ENCODE results near the gene PRDM8. TPM values are rescaled to one million over a fixed set of nuclear protein-coding genes. Genes with fewer than 3 reads are reported as not detected.

Gene PRDM8
- total RNA-seq, 1 donor from 2014 or later: 1.6 TPM

DNA sequence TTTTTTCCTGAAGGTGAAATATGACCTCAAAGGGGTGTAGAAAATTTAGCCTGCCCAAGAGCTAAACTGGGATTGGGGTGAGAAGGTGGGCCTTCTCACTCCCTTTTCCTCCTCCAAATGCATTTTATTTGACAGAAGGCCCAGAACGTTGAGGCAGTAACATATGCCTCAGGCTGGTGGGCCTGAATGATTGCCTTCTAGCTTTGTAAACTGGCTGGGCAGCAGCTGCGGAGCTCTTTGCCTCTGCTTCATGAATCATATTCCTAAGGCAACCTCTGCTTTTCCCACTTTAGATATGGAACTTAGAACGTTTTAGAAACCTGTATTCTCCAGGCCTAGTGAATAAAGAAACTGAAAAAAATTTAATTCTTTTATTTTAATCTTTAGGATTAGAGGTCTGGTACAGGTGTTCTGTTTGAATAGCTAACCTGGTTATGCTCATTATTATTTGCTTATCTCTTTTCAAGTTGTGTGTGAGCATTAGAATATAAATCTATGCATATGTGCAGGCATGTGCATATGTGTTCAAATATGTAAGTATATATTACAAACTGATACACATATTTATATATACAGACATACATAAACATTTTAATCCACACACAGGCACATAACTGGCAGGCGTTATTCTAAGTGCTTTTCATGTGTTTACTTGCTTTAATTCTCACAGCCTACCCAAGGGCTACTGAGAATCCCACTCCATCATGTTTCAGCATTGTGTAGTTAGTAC, 11.5 kb downstream of the PRDM8 start:
- Histone ChIP-seq H3K36me3 (no peaks in the 10 kb centered on the region), H3K27ac (no peak overlapping the region), H3K27me3 (ENCODE audit: low read depth) (peaks cover 26% of the 10 kb centered on the region), H3K9me3 (no peaks in the 10 kb centered on the region), H3K4me1 (no peaks in the 10 kb centered on the region), H3K4me3 (no peak overlapping the region)
- intact Hi-C loops (cut with DNase I): no loop called here
- DNase-seq (no peak), ATAC-seq (no peak)
- TF ChIP-seq, protein P1, sequence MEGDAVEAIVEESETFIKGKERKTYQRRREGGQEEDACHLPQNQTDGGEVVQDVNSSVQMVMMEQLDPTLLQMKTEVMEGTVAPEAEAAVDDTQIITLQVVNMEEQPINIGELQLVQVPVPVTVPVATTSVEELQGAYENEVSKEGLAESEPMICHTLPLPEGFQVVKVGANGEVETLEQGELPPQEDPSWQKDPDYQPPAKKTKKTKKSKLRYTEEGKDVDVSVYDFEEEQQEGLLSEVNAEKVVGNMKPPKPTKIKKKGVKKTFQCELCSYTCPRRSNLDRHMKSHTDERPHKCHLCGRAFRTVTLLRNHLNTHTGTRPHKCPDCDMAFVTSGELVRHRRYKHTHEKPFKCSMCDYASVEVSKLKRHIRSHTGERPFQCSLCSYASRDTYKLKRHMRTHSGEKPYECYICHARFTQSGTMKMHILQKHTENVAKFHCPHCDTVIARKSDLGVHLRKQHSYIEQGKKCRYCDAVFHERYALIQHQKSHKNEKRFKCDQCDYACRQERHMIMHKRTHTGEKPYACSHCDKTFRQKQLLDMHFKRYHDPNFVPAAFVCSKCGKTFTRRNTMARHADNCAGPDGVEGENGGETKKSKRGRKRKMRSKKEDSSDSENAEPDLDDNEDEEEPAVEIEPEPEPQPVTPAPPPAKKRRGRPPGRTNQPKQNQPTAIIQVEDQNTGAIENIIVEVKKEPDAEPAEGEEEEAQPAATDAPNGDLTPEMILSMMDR (IDR thresholded peaks at IDR 0.05): no peak

DNA sequence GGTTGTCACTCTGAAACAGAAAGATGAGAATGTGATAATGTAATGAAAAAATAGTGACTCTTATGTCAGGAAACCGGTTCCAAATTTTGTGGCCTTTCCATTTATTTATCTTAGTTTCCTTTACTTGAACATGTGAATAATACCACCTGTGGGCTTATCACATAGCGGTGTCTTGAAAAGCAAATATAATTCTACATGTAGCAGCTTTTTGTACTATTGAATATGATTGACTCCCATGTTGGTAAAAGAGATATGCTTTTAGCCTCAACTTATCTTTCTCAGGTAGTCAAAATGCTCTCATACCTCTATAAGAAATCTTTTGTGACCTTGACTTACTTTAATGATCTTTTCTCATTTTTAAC, 12.0 kb downstream of the PRDM8 start:
- intact Hi-C loops (cut with DNase I): no loop called here
- H3K27me3 ChIP-seq (ENCODE audit: low read depth): peaks cover 26% of the 10 kb centered on the region

DNA sequence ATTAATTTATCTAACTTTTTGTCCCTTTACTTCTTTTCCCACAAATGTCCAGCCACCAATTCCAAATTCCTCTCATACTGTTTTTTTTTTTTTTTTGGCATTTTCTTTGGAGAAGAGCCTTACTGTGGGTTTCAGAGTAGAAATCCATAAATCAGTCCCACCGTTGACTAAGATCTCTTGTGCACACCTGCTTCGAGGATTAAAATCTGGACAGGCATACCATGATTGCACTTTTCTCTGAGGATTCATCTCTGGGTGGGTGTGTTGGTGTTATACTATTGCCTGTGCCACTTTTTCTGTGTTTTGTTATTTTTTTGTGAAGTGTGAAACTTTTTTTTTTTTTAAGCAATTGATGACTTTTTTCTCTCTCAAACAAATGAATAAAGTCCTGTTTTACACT, 13.2 kb downstream of the PRDM8 start:
- Histone ChIP-seq H3K27ac (no peak overlapping the region), H3K4me3 (no peak overlapping the region), H3K4me1 (no peaks in the 10 kb centered on the region), H3K27me3 (ENCODE audit: low read depth) (peaks cover 26% of the 10 kb centered on the region), H3K36me3 (no peaks in the 10 kb centered on the region), H3K9me3 (no peaks in the 10 kb centered on the region)
- TF ChIP-seq, protein P1 (IDR thresholded peaks at IDR 0.05): no peak
- intact Hi-C loops (cut with DNase I): no loop called here
- ATAC-seq: no peak
- DNase-seq: no peak

More for the DNA sequence above, 12.0 kb downstream of the PRDM8 start:
- Histone ChIP-seq H3K4me1 (no peaks in the 10 kb centered on the region), H3K9me3 (no peaks in the 10 kb centered on the region), H3K27ac (no peak overlapping the region), H3K4me3 (no peak overlapping the region), H3K36me3 (no peaks in the 10 kb centered on the region)
- ATAC-seq: no peak
- TF ChIP-seq, protein P1 (IDR thresholded peaks at IDR 0.05): no peak
- no peak for DNase-seq

DNA sequence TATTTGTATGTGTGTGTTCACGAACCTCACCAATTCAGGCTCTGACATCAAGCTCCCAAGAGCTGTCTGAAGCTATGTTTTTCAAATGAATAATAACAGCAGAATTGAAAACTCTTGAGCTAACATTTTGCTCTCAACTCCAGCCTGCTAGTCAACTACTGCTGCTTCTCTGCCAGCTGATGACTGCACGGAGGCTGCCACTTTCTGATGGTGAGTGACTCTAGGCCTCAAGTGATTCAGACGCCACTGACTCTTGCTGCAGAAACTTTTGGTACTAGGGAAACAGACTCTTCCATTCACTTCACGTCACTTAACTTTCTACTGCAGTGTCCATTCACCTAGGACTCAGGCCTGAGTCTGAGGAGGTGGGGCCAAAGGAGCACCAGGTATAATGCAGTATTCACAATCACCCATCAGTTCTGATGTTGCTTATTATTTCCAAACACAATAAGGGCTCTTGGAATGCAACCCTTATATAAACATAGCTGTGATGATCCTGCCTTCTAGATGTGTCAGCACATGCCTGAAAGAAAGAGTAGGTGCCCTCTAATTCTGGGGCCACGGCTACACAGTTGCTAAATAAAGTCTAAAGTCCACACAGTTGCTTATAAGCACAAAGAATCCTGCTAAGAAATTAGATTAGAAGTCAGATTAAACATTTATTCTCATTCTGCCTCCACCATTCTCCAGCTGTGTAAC, 16.0 kb downstream of the PRDM8 start:
- no peaks in the 10 kb centered on the region for H3K36me3 ChIP-seq
- DNase-seq (no peak), ATAC-seq (peak in 1 of 2 donors; percentile 19)
- H3K4me3 ChIP-seq: no peak overlapping the region
- no peaks in the 10 kb centered on the region for H3K9me3 ChIP-seq
- no peaks in the 10 kb centered on the region for H3K4me1 ChIP-seq
- H3K27ac ChIP-seq: no peak overlapping the region
- TF ChIP-seq, protein P1 (IDR thresholded peaks at IDR 0.05): no peak
- H3K27me3 ChIP-seq (ENCODE audit: low read depth): peaks cover 24% of the 10 kb centered on the region
- intact Hi-C loops (cut with DNase I): no loop called here

DNA sequence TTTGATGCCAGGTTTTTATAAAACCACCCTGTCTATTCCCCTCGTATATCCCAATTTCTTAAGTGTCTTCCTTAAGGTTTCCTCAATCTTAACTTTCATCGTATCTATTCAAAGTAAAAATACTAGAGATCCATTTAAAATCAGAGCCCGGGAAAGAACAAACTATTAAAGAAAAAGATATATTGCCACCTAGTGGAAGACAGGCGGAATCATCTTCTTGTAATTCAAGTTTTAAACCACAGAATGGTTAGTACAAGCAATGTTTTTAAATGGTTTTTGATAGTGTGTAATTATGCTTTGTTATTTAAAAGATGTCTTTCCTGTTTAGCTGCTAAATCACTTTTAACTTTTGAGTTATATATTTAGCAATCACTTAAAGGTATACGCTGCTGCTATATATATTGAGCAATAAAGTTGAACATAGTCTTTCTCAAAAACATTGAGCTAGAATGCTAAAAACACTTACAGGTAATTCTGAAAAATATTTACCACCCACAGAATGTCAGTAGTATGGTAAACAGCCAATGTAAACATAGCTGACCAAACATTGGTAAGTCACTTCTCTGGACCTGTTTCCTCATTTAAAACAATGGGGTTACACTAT, 18.2 kb downstream of the PRDM8 start:
- intact Hi-C loops (cut with DNase I): no loop called here
- Histone ChIP-seq H3K9me3 (no peaks in the 10 kb centered on the region), H3K27ac (no peak overlapping the region), H3K4me3 (no peak overlapping the region), H3K36me3 (no peaks in the 10 kb centered on the region), H3K4me1 (no peaks in the 10 kb centered on the region), H3K27me3 (ENCODE audit: low read depth) (peaks cover 19% of the 10 kb centered on the region)
- TF ChIP-seq, protein P1 (IDR thresholded peaks at IDR 0.05): peak; percentile 70
- DNase-seq: no peak
- ATAC-seq: no peak

Measured in lower lobe of right lung (tissue), 2 donors.